Endometrial microvascular endothelial cells (primary cell): ENCODE measurements around the gene MCTP1. TPM values are rescaled to one million over a fixed set of nuclear protein-coding genes. Genes with fewer than 3 reads are reported as not detected.

Source experiments
- in situ Hi-C: cut with HindIII; loops from 2 replicates; pipeline ENCODE4 v1.10.0; 2017; ENCODE audit warnings: low sequenced_read_pairs, low pct_unique_long_range_greater_than_20kb; ENCODE audit errors: inconsistent ontology term
- total RNA-seq: library from RNA; depleted of rRNA; stranded (reverse); fragments of >200 nt; gene quantifications from one replicate; pipeline ENCODE4 v1.2.3, GENCODE V29; 2015; ENCODE audit errors: inconsistent ontology term

MCTP1 gene
- total RNA-seq, 1 donor from 2014 or later, result 53.8 TPM

GRCh38 chr5:95256991-95257390 is 27.9 kb downstream of the MCTP1 start:
- in situ Hi-C loops, result no loop called here

GRCh38 chr5:95256446-95256845 is 28.4 kb downstream of the MCTP1 start:
- in situ Hi-C loops, result no loop called here

- in situ Hi-C loops, result no loop called here
These were observed 32.1 kb downstream of the MCTP1 start for GRCh38 chr5:95252801-95253200.

GRCh38 chr5:95251185-95251584 is 33.7 kb downstream of the MCTP1 start:
- in situ Hi-C loops, result no loop called here

GRCh38 chr5:95244479-95244878 is 40.4 kb downstream of the MCTP1 start:
- in situ Hi-C loops, result no loop called here

- in situ Hi-C loops, result no loop called here
These were observed 43.3 kb downstream of the MCTP1 start for GRCh38 chr5:95241635-95242034.

- in situ Hi-C loops, result no loop called here
These were observed 43.7 kb downstream of the MCTP1 start for GRCh38 chr5:95241161-95241560.

GRCh38 chr5:95238560-95239325 is 46.2 kb downstream of the MCTP1 start:
- in situ Hi-C loops, result no loop called here

- in situ Hi-C loops, result no loop called here
These were observed 47.6 kb downstream of the MCTP1 start for GRCh38 chr5:95237324-95237723.

- in situ Hi-C loops, result no loop called here
These were observed 49.4 kb downstream of the MCTP1 start for GRCh38 chr5:95235439-95235982.

GRCh38 chr5:95229646-95230045 is 55.2 kb downstream of the MCTP1 start:
- in situ Hi-C loops, result no loop called here

- in situ Hi-C loops, result no loop called here
These were observed 60.0 kb downstream of the MCTP1 start for GRCh38 chr5:95224701-95225459.

- in situ Hi-C loops, result no loop called here
These were observed 61.2 kb downstream of the MCTP1 start for GRCh38 chr5:95223566-95224258.

GRCh38 chr5:95222836-95223235 is 62.1 kb downstream of the MCTP1 start:
- in situ Hi-C loops, result no loop called here

- in situ Hi-C loops, result no loop called here
These were observed 63.7 kb downstream of the MCTP1 start for GRCh38 chr5:95221234-95221633.

GRCh38 chr5:95220381-95220780 is 64.5 kb downstream of the MCTP1 start:
- in situ Hi-C loops, result no loop called here

- in situ Hi-C loops, result no loop called here
These were observed 65.5 kb downstream of the MCTP1 start for GRCh38 chr5:95219411-95219810.

- in situ Hi-C loops, result no loop called here
These were observed 67.0 kb downstream of the MCTP1 start for GRCh38 chr5:95217881-95218280.

GRCh38 chr5:95217351-95217750 is 67.5 kb downstream of the MCTP1 start:
- in situ Hi-C loops, result no loop called here
